HUES64 (cell line): Measurements from ENCODE around the gene BRICD5.

Experiments used
- H3K27ac ChIP-seq: 2 replicates; pipeline ENCODE4 v1.7.0; 2013; ENCODE audit warnings: low read depth, low read length, inconsistent platforms
- H3K27me3 ChIP-seq: 2 replicates; pipeline ENCODE4 v1.6.1; 2013; ENCODE audit warnings: mild to moderate bottlenecking, low read length; ENCODE audit not compliant: insufficient read depth
- H3K36me3 ChIP-seq: 2 replicates; pipeline ENCODE4 v1.6.1; 2013; ENCODE audit warnings: mild to moderate bottlenecking, low read length; ENCODE audit not compliant: insufficient read depth
- H3K4me1 ChIP-seq: 2 replicates; pipeline ENCODE4 v1.6.1; 2013; ENCODE audit warnings: mild to moderate bottlenecking, low read length, moderate library complexity; ENCODE audit not compliant: insufficient read depth
- H3K4me3 ChIP-seq: 2 replicates; pipeline ENCODE4 v1.5.1; 2013; ENCODE audit warnings: mild to moderate bottlenecking, low read length, moderate library complexity
- H3K9ac ChIP-seq: 2 replicates; pipeline ENCODE4 v1.6.1; 2013; ENCODE audit warnings: mild to moderate bottlenecking, low read depth, low read length
- H3K9me3 ChIP-seq: 2 replicates; pipeline ENCODE4 v1.6.1; 2013; ENCODE audit warnings: low read depth, low read length; ENCODE audit not compliant: insufficient read depth
- WGBS: fragments of 150-250, 120-280 bp; methylation state at CpG from one replicate; pipeline ENCODE4 v1.1.7; 2013; ENCODE audit warnings: missing lambda C conversion rate; 5-methylcytosine and 5-hydroxymethylcytosine counted together

BRICD5 gene

DNA sequence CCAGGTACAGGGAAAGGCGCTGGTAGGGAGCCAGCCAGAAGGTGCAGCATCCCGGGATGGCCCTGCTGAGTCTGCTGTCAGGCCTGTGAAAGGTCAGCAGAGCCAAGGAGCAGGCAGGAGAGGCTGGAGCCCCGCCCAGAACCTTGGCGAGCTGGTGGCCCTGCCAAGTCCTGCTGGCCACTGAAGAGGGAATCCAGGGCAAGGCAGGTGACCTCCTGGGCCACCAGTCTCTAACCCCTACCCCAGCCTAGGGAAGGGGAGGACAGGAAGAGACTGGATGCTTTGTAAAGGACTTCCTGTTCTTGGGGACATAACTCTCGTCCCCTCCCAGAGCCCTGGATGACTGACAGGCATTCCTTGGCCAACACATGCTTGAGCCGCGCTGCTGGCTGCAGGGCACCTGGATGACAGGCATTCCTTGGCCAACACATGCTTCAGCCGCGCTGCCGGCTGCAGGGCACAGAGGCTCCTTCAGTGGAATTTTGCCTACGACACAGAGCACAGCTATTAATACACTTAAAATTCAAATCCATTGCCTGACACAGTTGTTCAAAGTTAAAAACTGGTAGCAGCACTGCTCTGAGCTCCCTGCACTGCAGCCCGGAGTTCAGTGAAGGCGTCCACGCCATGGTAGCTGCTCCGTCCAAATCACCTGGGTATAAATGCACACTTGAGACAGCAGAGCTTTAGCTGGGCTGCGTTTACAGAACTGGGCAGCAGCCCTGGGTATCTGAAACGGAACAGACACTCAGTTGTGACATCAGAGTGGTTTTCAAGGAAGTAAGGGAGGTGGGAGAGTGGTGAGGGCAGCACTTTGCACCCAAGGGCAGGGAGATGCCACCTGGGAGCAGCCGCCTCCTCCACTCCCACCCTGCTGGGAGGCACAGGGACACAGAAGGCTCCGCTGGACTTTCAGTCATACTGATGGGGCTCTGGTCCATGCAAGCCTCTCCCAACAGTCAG is 2.0 kb upstream of the BRICD5 start:
- Histone ChIP-seq H3K9me3 (no peaks in the 10 kb centered on the region), H3K9ac (0 out of 2 replicates have a peak overlapping the region, but pooled peaks have one; percentile 95), H3K4me3 (peak overlapping the region; percentile 95), H3K27ac (no peak overlapping the region), H3K4me1 (0 out of 2 replicates have a peak, but pooled peaks cover 7% of the 10 kb centered on the region), H3K36me3 (peaks cover 36% of the 10 kb centered on the region), H3K27me3 (no peaks in the 10 kb centered on the region)
- WGBS: 88% methylated on average over 19 of the region's 19 CpGs

DNA sequence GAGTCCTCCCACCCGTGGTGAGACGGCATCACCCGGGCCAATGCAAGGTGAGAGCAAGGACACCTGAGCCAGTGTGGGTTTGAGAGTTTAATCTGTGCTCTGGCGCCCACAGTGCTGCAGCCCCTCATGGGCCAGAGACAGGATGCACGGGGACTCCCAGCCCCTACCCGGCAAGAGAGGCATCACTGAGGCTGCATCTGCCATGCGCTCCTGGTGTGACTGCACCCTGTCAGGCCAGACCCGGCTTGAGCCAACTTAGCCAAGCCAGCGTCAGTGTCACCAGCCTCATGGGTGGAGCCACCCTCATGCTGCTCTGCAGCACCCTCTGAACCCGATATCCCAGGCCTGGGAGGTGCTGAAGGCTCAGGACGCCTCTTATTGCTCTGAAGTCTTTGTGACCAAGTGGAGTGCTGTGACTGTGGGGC is 1.3 kb upstream of the BRICD5 start:
- 0 out of 2 replicates have a peak, but pooled peaks cover 7% of the 10 kb centered on the region for H3K4me1 ChIP-seq
- H3K27me3 ChIP-seq: no peaks in the 10 kb centered on the region
- peaks cover 44% of the 10 kb centered on the region for H3K36me3 ChIP-seq
- no peak overlapping the region for H3K27ac ChIP-seq
- 92% methylated on average over 11 of the region's 11 CpGs for WGBS
- H3K4me3 ChIP-seq: no peak overlapping the region
- no peaks in the 10 kb centered on the region for H3K9me3 ChIP-seq
- no peak overlapping the region for H3K9ac ChIP-seq

DNA sequence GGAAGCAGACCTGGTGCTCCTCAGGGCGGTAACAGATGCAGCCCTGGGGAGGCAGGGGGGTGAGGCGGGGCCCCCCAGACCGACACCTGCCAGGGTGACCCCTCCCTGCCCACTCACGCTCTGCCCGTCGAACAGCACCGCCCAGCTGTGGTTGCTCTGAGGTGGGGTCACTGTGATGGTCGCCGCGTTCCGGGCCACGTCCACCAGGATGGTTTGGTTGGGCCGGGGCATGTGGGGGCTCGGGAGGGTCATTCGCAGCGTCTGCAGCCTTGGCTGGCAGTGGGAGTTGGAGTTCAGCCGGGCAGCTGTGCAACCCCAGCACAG is 692 bp downstream of the BRICD5 start:
- no peak overlapping the region for H3K9ac ChIP-seq
- peaks cover 47% of the 10 kb centered on the region for H3K36me3 ChIP-seq
- no peaks in the 10 kb centered on the region for H3K27me3 ChIP-seq
- 95% methylated on average over 17 of the region's 17 CpGs for WGBS
- no peaks in the 10 kb centered on the region for H3K9me3 ChIP-seq
- H3K4me1 ChIP-seq: peaks cover 10% of the 10 kb centered on the region; the same call in 1 of the 2 replicates
- no peak overlapping the region for H3K4me3 ChIP-seq
- H3K27ac ChIP-seq: no peak overlapping the region

DNA sequence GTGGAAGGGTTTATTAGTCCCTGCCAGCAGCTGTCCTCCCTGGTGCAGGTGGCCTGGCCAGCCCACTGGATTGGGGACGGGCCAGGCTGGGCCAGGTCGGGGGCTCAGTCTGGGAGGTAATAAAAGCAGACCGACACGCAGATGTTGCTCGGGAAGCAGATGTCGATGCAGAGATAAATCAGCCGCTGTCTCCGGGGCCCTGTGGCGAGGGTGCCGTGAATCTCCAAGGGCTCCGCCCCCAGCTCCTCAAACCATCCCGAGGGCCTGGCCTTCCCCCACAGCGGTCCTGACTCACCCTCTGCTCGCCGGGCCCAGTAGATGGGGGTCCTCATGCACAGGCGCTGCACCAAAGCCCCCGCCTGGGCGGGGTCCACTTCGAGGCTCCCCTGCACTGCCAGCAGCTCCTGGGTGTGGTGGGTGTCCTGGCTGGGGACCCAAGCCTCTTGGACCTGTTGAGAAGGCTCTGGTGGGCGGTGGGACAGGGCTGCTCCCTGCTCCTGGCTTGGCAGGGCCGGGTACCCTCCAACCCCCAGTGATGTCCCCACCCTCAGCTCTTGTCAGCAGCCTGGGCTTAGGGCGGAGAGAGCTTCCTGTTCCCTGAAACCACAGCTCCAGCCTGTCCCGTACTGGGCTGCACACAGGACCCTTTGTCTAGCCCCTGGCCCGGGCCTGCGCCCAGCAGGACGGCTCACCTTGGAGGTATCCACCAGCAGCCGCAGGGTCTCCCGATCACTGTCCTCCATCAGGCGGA is 1.2 kb downstream of the BRICD5 start:
- Histone ChIP-seq H3K4me1 (peaks cover 14% of the 10 kb centered on the region; the same call in 1 of the 2 replicates), H3K27ac (no peak overlapping the region), H3K36me3 (peaks cover 47% of the 10 kb centered on the region), H3K27me3 (no peaks in the 10 kb centered on the region), H3K9ac (no peak overlapping the region), H3K9me3 (no peaks in the 10 kb centered on the region), H3K4me3 (no peak overlapping the region)
- WGBS: 93% methylated on average over 29 of the region's 29 CpGs

DNA sequence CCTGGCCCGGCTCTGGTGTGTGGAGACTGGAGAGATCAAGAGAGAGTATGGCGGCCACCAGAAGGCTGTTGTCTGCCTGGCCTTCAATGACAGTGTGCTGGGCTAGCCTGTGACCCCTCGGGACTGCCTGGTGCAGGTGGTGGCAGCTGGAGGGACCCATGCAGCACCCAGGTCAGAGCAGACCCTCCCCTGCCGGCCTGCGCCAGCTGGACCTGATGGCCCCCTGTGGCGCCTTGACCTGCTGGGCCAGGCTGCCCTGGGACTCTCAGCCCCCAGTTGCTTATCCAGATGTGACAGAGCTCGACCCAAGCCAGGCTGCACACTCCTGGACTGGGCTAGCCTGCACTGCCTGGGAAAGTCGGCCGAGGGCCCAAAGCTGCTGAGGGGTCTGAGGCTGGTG is 1.9 kb downstream of the BRICD5 start:
- WGBS: 96% methylated on average over 9 of the region's 9 CpGs
- no peak overlapping the region for H3K27ac ChIP-seq
- H3K9me3 ChIP-seq: no peaks in the 10 kb centered on the region
- peaks cover 14% of the 10 kb centered on the region; the same call in 1 of the 2 replicates for H3K4me1 ChIP-seq
- no peak overlapping the region for H3K4me3 ChIP-seq
- no peak overlapping the region for H3K9ac ChIP-seq
- H3K36me3 ChIP-seq: peaks cover 47% of the 10 kb centered on the region
- no peaks in the 10 kb centered on the region for H3K27me3 ChIP-seq

DNA sequence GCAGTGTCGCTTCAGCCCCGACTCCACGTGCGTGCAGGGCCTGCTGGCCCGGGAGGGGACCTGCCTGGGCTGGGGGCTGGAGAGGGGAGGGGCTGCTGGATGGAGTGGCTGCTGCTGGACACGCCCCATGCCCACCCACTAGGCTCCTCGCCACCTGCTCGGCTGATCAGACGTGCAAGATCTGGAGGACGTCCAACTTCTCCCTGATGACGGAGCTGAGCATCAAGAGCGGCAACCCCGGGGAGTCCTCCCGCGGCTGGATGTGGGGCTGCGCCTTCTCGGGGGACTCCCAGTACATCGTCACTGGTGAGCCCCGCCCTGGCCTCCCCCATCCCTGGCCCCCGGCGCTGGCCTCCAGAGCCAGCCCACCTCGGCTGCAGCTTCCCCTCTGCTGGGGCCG is 2.4 kb downstream of the BRICD5 start:
- Histone ChIP-seq H3K36me3 (peaks cover 47% of the 10 kb centered on the region), H3K27me3 (no peaks in the 10 kb centered on the region; the same call in 1 of the 2 replicates), H3K9me3 (no peaks in the 10 kb centered on the region), H3K4me3 (no peak overlapping the region), H3K4me1 (peaks cover 13% of the 10 kb centered on the region; the same call in 1 of the 2 replicates), H3K9ac (no peak overlapping the region), H3K27ac (no peak overlapping the region)
- WGBS: 95% methylated on average over 23 of the region's 23 CpGs

DNA sequence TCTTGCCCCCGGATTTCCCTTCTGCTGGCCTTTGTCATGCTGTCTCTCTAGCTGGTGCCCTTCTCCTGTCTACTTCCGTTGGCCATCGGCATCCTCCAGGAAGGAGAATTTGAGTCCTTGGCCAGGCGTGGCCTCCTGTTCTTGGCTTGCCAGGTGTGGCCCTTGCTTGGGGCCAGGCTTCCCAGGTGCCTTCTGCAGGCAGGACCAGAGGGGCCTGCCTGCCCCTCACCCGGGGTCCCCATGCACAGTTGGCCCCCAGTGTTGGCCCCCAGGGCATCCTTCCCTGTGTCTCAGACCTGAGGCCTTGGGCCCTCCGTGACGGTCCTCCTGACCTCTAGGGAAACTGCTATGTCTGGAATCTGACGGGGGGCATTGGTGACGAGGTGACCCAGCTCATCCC is 2.8 kb downstream of the BRICD5 start:
- no peak overlapping the region for H3K9ac ChIP-seq
- no peak overlapping the region for H3K27ac ChIP-seq
- peaks cover 9% of the 10 kb centered on the region; the same call in 1 of the 2 replicates for H3K4me1 ChIP-seq
- peaks cover 44% of the 10 kb centered on the region for H3K36me3 ChIP-seq
- H3K9me3 ChIP-seq: no peaks in the 10 kb centered on the region
- H3K27me3 ChIP-seq: no peaks in the 10 kb centered on the region; the same call in 1 of the 2 replicates
- WGBS: 94% methylated on average over 9 of the region's 9 CpGs
- no peak overlapping the region for H3K4me3 ChIP-seq

DNA sequence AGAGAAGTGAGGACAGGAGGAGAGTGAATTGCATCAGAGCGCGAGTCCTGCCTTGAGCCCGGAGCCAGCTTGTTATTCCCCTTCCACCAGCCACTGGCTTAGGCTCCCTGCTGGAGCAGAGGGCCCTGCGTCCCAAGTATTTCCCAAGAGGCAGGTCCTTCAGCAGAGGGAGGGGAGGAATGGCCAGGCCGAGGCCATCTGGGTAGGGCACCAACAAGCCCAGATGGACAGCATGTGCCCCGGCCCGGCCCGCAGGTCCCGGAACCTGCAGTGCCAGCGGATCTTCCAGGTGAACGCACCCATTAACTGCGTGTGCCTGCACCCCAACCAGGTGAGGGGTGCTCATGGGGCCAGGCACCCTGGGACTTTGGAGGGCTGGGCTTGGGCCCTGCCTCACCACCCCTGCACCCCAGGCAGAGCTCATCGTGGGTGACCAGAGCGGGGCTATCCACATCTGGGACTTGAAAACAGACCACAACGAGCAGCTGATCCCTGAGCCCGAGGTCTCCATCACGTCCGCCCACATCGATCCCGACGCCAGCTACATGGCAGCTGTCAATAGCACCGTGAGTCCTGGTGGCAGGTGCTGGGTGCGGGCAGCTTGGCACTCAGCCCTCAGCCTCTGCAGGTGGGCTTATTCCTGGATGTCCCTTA is 3.8 kb downstream of the BRICD5 start:
- Histone ChIP-seq H3K4me3 (no peak overlapping the region), H3K27me3 (no peaks in the 10 kb centered on the region; the same call in 1 of the 2 replicates), H3K36me3 (peaks cover 34% of the 10 kb centered on the region), H3K4me1 (peaks cover 7% of the 10 kb centered on the region; the same call in 1 of the 2 replicates), H3K9ac (no peak overlapping the region), H3K9me3 (no peaks in the 10 kb centered on the region), H3K27ac (no peak overlapping the region)
- 95% methylated on average over 23 of the region's 23 CpGs for WGBS

DNA sequence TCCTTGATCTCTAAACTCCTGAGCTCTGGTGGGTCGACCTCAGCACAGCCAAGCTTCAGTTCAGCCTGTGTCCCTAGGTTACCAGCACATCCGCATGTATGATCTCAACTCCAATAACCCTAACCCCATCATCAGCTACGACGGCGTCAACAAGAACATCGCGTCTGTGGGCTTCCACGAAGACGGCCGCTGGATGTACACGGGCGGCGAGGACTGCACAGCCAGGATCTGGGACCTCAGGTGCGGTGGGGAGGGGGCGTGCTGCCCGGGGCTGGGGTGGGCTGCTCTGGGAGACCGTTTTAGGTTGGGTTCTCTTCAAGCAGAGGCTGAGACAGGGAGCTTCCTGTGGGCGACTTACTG is 4.3 kb downstream of the BRICD5 start:
- H3K36me3 ChIP-seq: peaks cover 31% of the 10 kb centered on the region
- no peak overlapping the region for H3K27ac ChIP-seq
- WGBS: 92% methylated on average over 18 of the region's 18 CpGs

DNA sequence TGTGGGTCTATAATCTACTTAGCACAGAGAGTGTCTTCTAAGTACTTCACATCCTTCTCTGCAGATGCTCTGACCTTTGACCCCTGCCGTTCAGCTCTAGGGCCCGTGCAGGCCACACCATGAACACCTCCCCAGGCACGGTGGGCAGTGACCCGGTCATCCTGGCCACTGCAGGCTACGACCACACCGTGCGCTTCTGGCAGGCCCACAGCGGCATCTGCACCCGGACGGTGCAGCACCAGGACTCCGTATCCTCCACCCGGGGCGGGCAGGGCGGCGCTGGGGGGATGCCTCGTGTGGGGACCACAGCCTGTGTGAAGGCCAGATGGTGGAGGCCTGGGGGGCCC is 4.7 kb downstream of the BRICD5 start:
- Histone ChIP-seq H3K27me3 (no peaks in the 10 kb centered on the region; the same call in 1 of the 2 replicates), H3K36me3 (peaks cover 31% of the 10 kb centered on the region), H3K9ac (peak overlapping the region; percentile 97), H3K4me3 (peak overlapping the region; percentile 95), H3K27ac (peak overlapping the region; percentile 95; the same call in 1 of the 2 replicates), H3K4me1 (peaks cover 7% of the 10 kb centered on the region; the same call in 1 of the 2 replicates), H3K9me3 (no peaks in the 10 kb centered on the region)
- WGBS: 21% methylated on average over 16 of the region's 16 CpGs

More for the DNA sequence above, 4.3 kb downstream of the BRICD5 start:
- H3K4me1 ChIP-seq: peaks cover 7% of the 10 kb centered on the region; the same call in 1 of the 2 replicates
- peak overlapping the region; percentile 97 for H3K9ac ChIP-seq
- peak overlapping the region; percentile 95 for H3K4me3 ChIP-seq
- H3K27me3 ChIP-seq: no peaks in the 10 kb centered on the region; the same call in 1 of the 2 replicates
- no peaks in the 10 kb centered on the region for H3K9me3 ChIP-seq
